CD8-positive, alpha-beta memory T cell (primary cell): ENCODE data around the gene PPP1R16B. TPM values are rescaled to one million over a fixed set of nuclear protein-coding genes. Genes with fewer than 3 reads are reported as not detected.
"Not testable (repeated sequence)": the region's sequence is repeated elsewhere in the genome, so short reads cannot be mapped to it uniquely, and the experiment has no call there.

Experiments
- CTCF ChIA-PET: fragments of 350-600 bp; sonication (Branson Sonifier 250); formaldehyde crosslinking; loops from one replicate; lab custom pipeline; 2021; ENCODE audit warnings: antibody characterized with exemption; lab: Charles Lee
- POLR2A ChIA-PET: fragments of 350-600 bp; sonication (Branson Sonifier 250); formaldehyde crosslinking; loops from one replicate; lab custom pipeline; 2021; ENCODE audit warnings: antibody characterized with exemption; lab: Charles Lee
- DNase-seq, 5 donors: peaks; one replicate each; pipeline versions ENCODE4 v3.0.0 to v3.0.0-alpha.2; 2020 to 2022; ENCODE audit warnings: mixed read lengths in 1 of 5
- H3K27ac ChIP-seq: one replicate; pipeline ENCODE4 v1.7.0; 2013; ENCODE audit warnings: low read depth, mild to moderate bottlenecking, low read length, moderate library complexity
- H3K27me3 ChIP-seq: 2 replicates; pipeline ENCODE4 v1.7.0; 2013; ENCODE audit warnings: low read length, mild to moderate bottlenecking; ENCODE audit not compliant: insufficient read depth, poor library complexity, severe bottlenecking
- H3K36me3 ChIP-seq: 2 replicates; pipeline ENCODE4 v1.7.0; 2013; ENCODE audit warnings: mild to moderate bottlenecking, low read length, moderate library complexity; ENCODE audit not compliant: insufficient read depth
- H3K4me1 ChIP-seq: 2 replicates; pipeline ENCODE4 v1.7.0; 2013; ENCODE audit warnings: mild to moderate bottlenecking, low read length, moderate library complexity; ENCODE audit not compliant: insufficient read depth
- H3K4me3 ChIP-seq: 2 replicates; pipeline ENCODE4 v1.7.0; 2013; ENCODE audit warnings: mild to moderate bottlenecking, low read length
- H3K9me3 ChIP-seq: 2 replicates; pipeline ENCODE4 v1.7.0; 2013; ENCODE audit warnings: mild to moderate bottlenecking, low read length
- H3K27ac Mint-ChIP-seq, 8 donors: one replicate each; pipeline ENCODE4 v1.8.0; 2020 to 2021; ENCODE audit warnings: mixed read lengths in 8 of 8, mild to moderate bottlenecking in 6 of 8, inconsistent platforms in 3 of 8, moderate library complexity in 3 of 8
- H3K27me3 Mint-ChIP-seq, 2 donors: one replicate each; pipeline ENCODE4 v1.8.0; 2020 to 2021; ENCODE audit warnings: mixed read lengths in 2 of 2, mild to moderate bottlenecking in 1 of 2, moderate library complexity in 1 of 2
- H3K36me3 Mint-ChIP-seq, 3 donors: one replicate each; pipeline ENCODE4 v1.8.0; 2020 to 2021; ENCODE audit warnings: mixed read lengths in 3 of 3, inconsistent platforms in 1 of 3, mild to moderate bottlenecking in 1 of 3
- H3K4me1 Mint-ChIP-seq, 3 donors: one replicate each; pipeline ENCODE4 v1.8.0; 2020 to 2021; ENCODE audit warnings: mixed read lengths in 3 of 3, inconsistent platforms in 1 of 3, mild to moderate bottlenecking in 1 of 3
- H3K4me3 Mint-ChIP-seq, 7 donors: one replicate each; pipeline ENCODE4 v1.8.0; 2020 to 2021; ENCODE audit warnings: mixed read lengths in 7 of 7, mild to moderate bottlenecking in 6 of 7, moderate library complexity in 4 of 7, inconsistent platforms in 2 of 7
- H3K9me3 Mint-ChIP-seq, 5 donors: one replicate each; pipeline ENCODE4 v1.8.0; 2020 to 2022; ENCODE audit warnings: mixed read lengths in 5 of 5, mild to moderate bottlenecking in 3 of 5, moderate library complexity in 2 of 5, inconsistent platforms in 1 of 5
- polyA plus RNA-seq: library from polyadenylated mRNA; unstranded; fragments of 300-500 nt; fragmentation: Illumina TruSeq; gene quantifications from one replicate; pipeline ENCODE4 v1.2.3, GENCODE V29; 2021
- total RNA-seq, 2 experiments: library from RNA; stranded (reverse); gene quantifications; one replicate each; pipeline ENCODE4 v1.2.3, GENCODE V29; 2021

Gene PPP1R16B
- total and polyA plus RNA-seq, 3 experiments from 2014 or later, result 40.2 to 171 (median 167) TPM

- H3K36me3 ChIP-seq, result no peaks in the 10 kb centered on the region
- peak overlapping the region in 4 of 8 donors; percentile 56 to 97 (median 62) for H3K27ac Mint-ChIP-seq
- H3K27me3 Mint-ChIP-seq, result no peaks in the 10 kb centered on the region
- CTCF ChIA-PET, result interaction anchor here (0.7 to 1.4 kb wide), 5 partner anchors 11 to 63 kb away, joined by 3 to 5 read pairs (median 3); no protein-coding TSS in a partner anchor
- H3K9me3 Mint-ChIP-seq, result no peaks in the 10 kb centered on the region
- no peak overlapping the region for H3K4me3 ChIP-seq
- no peak for DNase-seq
- H3K27ac ChIP-seq, result no peak overlapping the region
- peaks cover 59 to 89% (median 82%) of the 10 kb centered on the region in 3 donors for H3K4me1 Mint-ChIP-seq
- H3K9me3 ChIP-seq, result no peaks in the 10 kb centered on the region
- H3K36me3 Mint-ChIP-seq, result peaks cover 0 to 58% (median 3%) of the 10 kb centered on the region in 3 donors
- H3K4me1 ChIP-seq, result peaks cover 43% of the 10 kb centered on the region
- H3K27me3 ChIP-seq, result no peaks in the 10 kb centered on the region
- POLR2A ChIA-PET, result interaction anchor here (0.5 to 1.0 kb wide), 3 partner anchors 13 to 38 kb away, joined by 3 to 5 read pairs (median 3); no protein-coding TSS in a partner anchor
- no peak overlapping the region for H3K4me3 Mint-ChIP-seq
Measured at GRCh38 chr20:38855356-38855755, 49.9 kb downstream of the PPP1R16B start.

- no peaks in the 10 kb centered on the region for H3K9me3 ChIP-seq
- peak overlapping the region; percentile 21 to 97 (median 85) for H3K27ac Mint-ChIP-seq
- no peaks in the 10 kb centered on the region for H3K9me3 Mint-ChIP-seq
- no peak for DNase-seq
- H3K4me3 Mint-ChIP-seq, result peak overlapping the region in 4 of 7 donors; percentile 25 to 44 (median 40)
- ChIA-PET CTCF (interaction anchor here (1.3 kb wide), 1 partner anchor 64 kb away, joined by 5 read pairs; no protein-coding TSS in a partner anchor), POLR2A (interaction anchor here (1.0 to 1.3 kb wide), 2 partner anchors 17 to 20 kb away, joined by 3 read pairs; no protein-coding TSS in a partner anchor)
- peaks cover 0 to 59% (median 3%) of the 10 kb centered on the region in 3 donors for H3K36me3 Mint-ChIP-seq
- H3K36me3 ChIP-seq, result no peaks in the 10 kb centered on the region
- no peak overlapping the region for H3K4me3 ChIP-seq
- peaks cover 70 to 95% (median 91%) of the 10 kb centered on the region in 3 donors for H3K4me1 Mint-ChIP-seq
- no peaks in the 10 kb centered on the region for H3K27me3 Mint-ChIP-seq
- H3K27ac ChIP-seq, result no peak overlapping the region
- no peaks in the 10 kb centered on the region for H3K27me3 ChIP-seq
- peaks cover 54% of the 10 kb centered on the region for H3K4me1 ChIP-seq
Measured at GRCh38 chr20:38856570-38856969, 51.1 kb downstream of the PPP1R16B start.

DNA sequence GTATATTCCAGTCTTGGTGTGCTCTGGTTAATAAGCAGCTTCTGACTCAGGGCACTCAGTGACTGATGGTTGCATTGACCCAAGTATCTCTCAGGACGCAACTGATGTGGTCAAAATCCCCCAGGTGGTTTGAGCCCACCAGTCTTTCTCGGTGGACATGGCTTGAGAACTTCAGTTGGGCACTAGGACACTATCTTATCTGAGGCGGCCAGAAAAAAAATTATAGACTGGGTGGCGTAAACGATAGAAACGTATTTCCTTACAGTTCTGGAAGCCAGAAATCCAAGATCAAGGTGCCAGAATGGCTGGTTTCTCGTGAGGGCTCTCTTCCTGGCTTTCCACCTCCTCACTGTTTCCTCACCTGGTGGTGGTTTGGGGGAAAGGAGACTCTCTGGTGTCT is 52.2 kb downstream of the PPP1R16B start:
- peak overlapping the region; percentile 40 to 97 (median 90) for H3K27ac Mint-ChIP-seq
- CTCF ChIA-PET, result interaction anchor here (1.5 to 3.8 kb wide), 4 partner anchors 10 to 35 kb away, joined by 3 to 38 read pairs (median 6); no protein-coding TSS in a partner anchor

DNA sequence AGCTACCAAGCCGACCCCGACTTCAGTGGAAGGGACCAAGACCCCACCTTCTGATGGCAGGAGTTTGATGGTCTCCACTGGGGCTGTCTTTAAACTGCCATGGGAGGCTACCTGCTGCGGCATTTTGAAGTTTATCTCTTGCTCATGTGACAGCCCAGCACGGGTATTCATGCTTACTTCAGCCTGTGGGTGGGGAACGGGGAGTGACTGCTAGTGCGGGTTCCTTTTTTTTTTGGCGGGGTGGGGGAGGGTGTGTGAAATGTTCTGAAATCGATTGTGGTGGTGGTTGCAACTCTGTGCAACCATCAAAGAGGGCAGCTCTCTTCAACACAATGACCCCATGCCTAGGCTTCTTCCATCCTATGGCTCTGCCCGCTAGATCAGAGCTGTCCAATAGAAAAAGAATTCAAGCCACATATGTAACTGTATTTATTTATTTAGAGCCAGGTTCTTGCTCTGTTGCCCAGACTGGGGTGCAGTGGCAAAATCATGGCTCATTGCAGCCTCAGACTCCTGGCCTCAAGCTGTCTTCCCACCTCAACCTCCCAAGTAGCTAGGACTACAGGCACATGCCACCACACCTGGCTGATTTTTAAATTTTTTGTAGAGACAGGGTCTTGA is 53.7 kb downstream of the PPP1R16B start:
- peak overlapping the region; percentile 26 to 86 (median 64) for H3K4me3 Mint-ChIP-seq
- H3K27me3 Mint-ChIP-seq, result no peaks in the 10 kb centered on the region
- Histone ChIP-seq H3K4me1 (peaks cover 78% of the 10 kb centered on the region), H3K27me3 (no peaks in the 10 kb centered on the region), H3K4me3 (no peak overlapping the region), H3K27ac (peak overlapping the region; percentile 41), H3K36me3 (no peaks in the 10 kb centered on the region), H3K9me3 (no peaks in the 10 kb centered on the region)
- H3K36me3 Mint-ChIP-seq, result peaks cover 0 to 49% (median 0%) of the 10 kb centered on the region in 3 donors
- POLR2A ChIA-PET, result interaction anchor here (0.7 to 1.4 kb wide), 4 partner anchors 12 to 54 kb away, joined by 3 to 5 read pairs (median 3); partner anchors contain the start of gene PPP1R16B
- H3K9me3 Mint-ChIP-seq, result no peaks in the 10 kb centered on the region
- peak overlapping the region; percentile 81 to 97 (median 93) for H3K27ac Mint-ChIP-seq
- H3K4me1 Mint-ChIP-seq, result peaks cover 84 to 94% (median 93%) of the 10 kb centered on the region in 3 donors
- peak in 2 of 5 donors; percentile 46 to 65 for DNase-seq
- CTCF ChIA-PET, result interaction anchor here (0.7 to 3.8 kb wide), 9 partner anchors 12 to 69 kb away, joined by 3 to 38 read pairs (median 5); no protein-coding TSS in a partner anchor

More for the DNA sequence above, 52.2 kb downstream of the PPP1R16B start:
- peaks cover 63% of the 10 kb centered on the region for H3K4me1 ChIP-seq
- H3K36me3 ChIP-seq, result no peaks in the 10 kb centered on the region
- POLR2A ChIA-PET, result no interaction called here
- no peaks in the 10 kb centered on the region for H3K9me3 Mint-ChIP-seq
- no peak for DNase-seq
- peak overlapping the region in 2 of 7 donors; percentile 5 to 72 for H3K4me3 Mint-ChIP-seq
- H3K4me3 ChIP-seq, result no peak overlapping the region
- H3K27me3 Mint-ChIP-seq, result no peaks in the 10 kb centered on the region
- no peaks in the 10 kb centered on the region for H3K9me3 ChIP-seq
- no peak overlapping the region for H3K27ac ChIP-seq
- H3K36me3 Mint-ChIP-seq, result peaks cover 0 to 52% (median 3%) of the 10 kb centered on the region in 3 donors
- peaks cover 77 to 94% (median 93%) of the 10 kb centered on the region in 3 donors for H3K4me1 Mint-ChIP-seq
- no peaks in the 10 kb centered on the region for H3K27me3 ChIP-seq

GRCh38 chr20:38859857-38860256 is 54.4 kb downstream of the PPP1R16B start:
- not testable (repeated sequence) for DNase-seq
- CTCF ChIA-PET, result interaction anchor here (0.7 to 3.8 kb wide), 6 partner anchors 14 to 69 kb away, joined by 3 to 38 read pairs (median 4); no protein-coding TSS in a partner anchor

DNA sequence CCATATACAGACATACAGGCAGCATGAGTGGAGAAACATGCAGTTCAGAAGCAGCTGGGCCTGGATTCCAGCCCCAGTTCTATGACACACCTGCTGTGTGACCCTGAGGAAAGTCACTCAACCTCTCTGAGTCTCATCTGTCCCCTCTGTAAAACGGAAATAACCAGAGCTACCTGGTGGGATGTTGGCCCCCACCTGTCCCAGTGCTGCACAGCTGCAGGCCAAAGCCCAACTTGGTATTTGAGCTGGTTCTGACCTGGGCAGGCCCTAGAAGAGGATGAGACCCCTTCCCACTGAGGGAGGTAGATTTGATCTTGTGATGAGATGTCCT is 55.5 kb downstream of the PPP1R16B start:
- H3K27me3 ChIP-seq, result no peaks in the 10 kb centered on the region
- H3K36me3 Mint-ChIP-seq, result peaks cover 0 to 41% (median 0%) of the 10 kb centered on the region in 3 donors
- H3K4me1 ChIP-seq, result peaks cover 69% of the 10 kb centered on the region
- no peaks in the 10 kb centered on the region for H3K27me3 Mint-ChIP-seq
- no peaks in the 10 kb centered on the region for H3K9me3 ChIP-seq
- ChIA-PET CTCF (interaction anchor here (0.9 to 3.8 kb wide), 7 partner anchors 13 to 43 kb away, joined by 3 to 38 read pairs (median 3); no protein-coding TSS in a partner anchor), POLR2A (interaction anchor here (0.5 kb wide), 1 partner anchor 20 kb away, joined by 3 read pairs; no protein-coding TSS in a partner anchor)
- no peak for DNase-seq
- peak overlapping the region; percentile 69 to 97 (median 84) for H3K27ac Mint-ChIP-seq
- H3K36me3 ChIP-seq, result no peaks in the 10 kb centered on the region
- H3K4me1 Mint-ChIP-seq, result peaks cover 72 to 84% (median 79%) of the 10 kb centered on the region in 3 donors
- no peak overlapping the region for H3K27ac ChIP-seq
- H3K4me3 ChIP-seq, result no peak overlapping the region
- H3K4me3 Mint-ChIP-seq, result peak overlapping the region in 5 of 7 donors; percentile 1 to 46 (median 27)
- H3K9me3 Mint-ChIP-seq, result no peaks in the 10 kb centered on the region

More at GRCh38 chr20:38859857-38860256, 54.4 kb downstream of the PPP1R16B start:
- Mint-ChIP-seq H3K4me1 (peaks cover 82 to 93% (median 91%) of the 10 kb centered on the region in 3 donors), H3K36me3 (peaks cover 0 to 47% (median 0%) of the 10 kb centered on the region in 3 donors), H3K27ac (peak overlapping the region in 6 of 8 donors; percentile 44 to 97 (median 73))
- H3K9me3 ChIP-seq, H3K27ac ChIP-seq, H3K4me3 Mint-ChIP-seq, H3K9me3 Mint-ChIP-seq, H3K27me3 ChIP-seq, H3K27me3 Mint-ChIP-seq, H3K36me3 ChIP-seq, H3K4me3 ChIP-seq: not testable (repeated sequence)
- POLR2A ChIA-PET, result interaction anchor here (0.7 to 1.4 kb wide), 3 partner anchors 13 to 54 kb away, joined by 3 to 5 read pairs (median 3); partner anchors contain the start of gene PPP1R16B
- H3K4me1 ChIP-seq, result peaks cover 79% of the 10 kb centered on the region

GRCh38 chr20:38862226-38862625 is 56.7 kb downstream of the PPP1R16B start:
- Histone ChIP-seq H3K36me3 (no peaks in the 10 kb centered on the region), H3K4me1 (peaks cover 61% of the 10 kb centered on the region), H3K9me3 (no peaks in the 10 kb centered on the region), H3K27me3 (no peaks in the 10 kb centered on the region), H3K4me3 (no peak overlapping the region), H3K27ac (peak overlapping the region; percentile 61)
- H3K4me1 Mint-ChIP-seq, result peaks cover 67 to 85% (median 74%) of the 10 kb centered on the region in 3 donors
- DNase-seq, result no peak
- no peaks in the 10 kb centered on the region for H3K9me3 Mint-ChIP-seq
- peak overlapping the region; percentile 38 to 83 (median 73) for H3K4me3 Mint-ChIP-seq
- POLR2A ChIA-PET, result interaction anchor here (0.9 to 1.4 kb wide), 4 partner anchors 8 to 19 kb away, joined by 3 to 5 read pairs (median 4); no protein-coding TSS in a partner anchor
- CTCF ChIA-PET, result interaction anchor here (0.9 to 1.2 kb wide), 3 partner anchors 30 to 204 kb away, joined by 3 to 4 read pairs (median 3); no protein-coding TSS in a partner anchor
- H3K27ac Mint-ChIP-seq, result peak overlapping the region; percentile 79 to 98 (median 96)
- H3K36me3 Mint-ChIP-seq, result peaks cover 0 to 46% (median 0%) of the 10 kb centered on the region in 3 donors
- no peaks in the 10 kb centered on the region for H3K27me3 Mint-ChIP-seq
